ENCODE results near the gene PDCD5. TPM values are rescaled to one million over a fixed set of nuclear protein-coding genes. Genes with fewer than 3 reads are reported as not detected.
A peak's percentile ranks its signal among the peaks of the same experiment; 100 is the strongest.
"Not testable (repeated sequence)": the region's sequence is repeated elsewhere in the genome, so short reads cannot be mapped to it uniquely, and the experiment has no call there.

Gene PDCD5
- total RNA-seq (2014; rRNA removed; shearing (Covaris generic)): 239 and 252 TPM in 2 replicates
- 167 and 175 TPM in 2 replicates for polyA plus RNA-seq (2015; cell fraction: cytosol; rRNA removed)
- polyA plus RNA-seq (2015; cell fraction: nucleus; rRNA removed): 67.1 and 71.0 TPM in 2 replicates

GRCh38 chr19:32580901-32581704 is at the start of gene PDCD5:
TSS of gene PDCD5 (plus strand) at chr19:32581190. CDS start at chr19:32581262, 72 bp downstream.
- peak; percentile 90 for DNase-seq (ENCODE audit: low read depth)

- no peak for DNase-seq (ENCODE audit: low read depth)
These were observed 48.8 kb upstream of the PDCD5 start for GRCh38 chr19:32532233-32532632.

- DNase-seq (ENCODE audit: low read depth): no peak
These were observed 43.4 kb upstream of the PDCD5 start for GRCh38 chr19:32537580-32537979.

GRCh38 chr19:32539240-32539916 is 41.6 kb upstream of the PDCD5 start:
- no peak for DNase-seq (ENCODE audit: low read depth)

GRCh38 chr19:32540621-32541020 is 40.4 kb upstream of the PDCD5 start:
- DNase-seq (ENCODE audit: low read depth): no peak

GRCh38 chr19:32541376-32541775 is 39.6 kb upstream of the PDCD5 start:
- DNase-seq (ENCODE audit: low read depth): not testable (repeated sequence)

GRCh38 chr19:32542477-32543108 is 38.4 kb upstream of the PDCD5 start:
- no peak for DNase-seq (ENCODE audit: low read depth)

GRCh38 chr19:32543115-32543900 is 37.7 kb upstream of the PDCD5 start:
- peak; percentile 65 for DNase-seq (ENCODE audit: low read depth)

- no peak for DNase-seq (ENCODE audit: low read depth)
These were observed 36.1 kb upstream of the PDCD5 start for GRCh38 chr19:32544917-32545316.

- DNase-seq (ENCODE audit: low read depth): no peak
These were observed 30.3 kb upstream of the PDCD5 start for GRCh38 chr19:32550666-32551065.

- no peak for DNase-seq (ENCODE audit: low read depth)
These were observed 25.2 kb upstream of the PDCD5 start for GRCh38 chr19:32555786-32556185.

- no peak for DNase-seq (ENCODE audit: low read depth)
These were observed 22.3 kb upstream of the PDCD5 start for GRCh38 chr19:32558607-32559228.

GRCh38 chr19:32563761-32564160 is 17.2 kb upstream of the PDCD5 start:
- DNase-seq (ENCODE audit: low read depth): no peak

- peak; percentile 71 for DNase-seq (ENCODE audit: low read depth)
These were observed 14.7 kb upstream of the PDCD5 start for GRCh38 chr19:32566246-32566830.

- DNase-seq (ENCODE audit: low read depth): no peak
These were observed 13.5 kb upstream of the PDCD5 start for GRCh38 chr19:32567486-32567885.

- DNase-seq (ENCODE audit: low read depth): peak; percentile 56
These were observed 10.8 kb upstream of the PDCD5 start for GRCh38 chr19:32570081-32570785.

- not testable (repeated sequence) for DNase-seq (ENCODE audit: low read depth)
These were observed 9.4 kb upstream of the PDCD5 start for GRCh38 chr19:32571471-32572075.

- DNase-seq (ENCODE audit: low read depth): not testable (repeated sequence)
These were observed 8.1 kb upstream of the PDCD5 start for GRCh38 chr19:32572700-32573491.

- no peak for DNase-seq (ENCODE audit: low read depth)
These were observed 7.5 kb upstream of the PDCD5 start for GRCh38 chr19:32573492-32573794.
